PFSK-1 (cell line): ENCODE results near the gene BCAS4.

ENCODE experiments used
- FOXP2 ChIP-seq: optimal IDR thresholded peaks from 2 replicates; pipeline ENCODE3; 2011; ENCODE audit warnings: borderline replicate concordance, control low read depth, inconsistent platforms; ENCODE audit not compliant: insufficient read depth; ENCODE audit errors: extremely low read length, extremely low read depth
- POLR2AphosphoS5 ChIP-seq: IDR thresholded peaks from 2 replicates; pipeline ENCODE4 v1.6.1; 2012; ENCODE audit warnings: low read depth, mild to moderate bottlenecking, control low read depth, low read length, moderate library complexity
- REST ChIP-seq, 2 experiments: IDR thresholded peaks; 2 replicates each; pipeline versions ENCODE4 v1.6.1 to v1.8.0; 2011 to 2012; ENCODE audit warnings: low read depth in 2 of 2, low read length in 2 of 2, control low read depth in 1 of 2, inconsistent platforms in 1 of 2, mild to moderate bottlenecking in 1 of 2, moderate library complexity in 1 of 2; ENCODE audit not compliant: insufficient read depth in 1 of 2
- SIN3A ChIP-seq: IDR thresholded peaks from 2 replicates; pipeline ENCODE4 v1.6.1; 2012; ENCODE audit warnings: mild to moderate bottlenecking, low read length, moderate library complexity, borderline replicate concordance; ENCODE audit not compliant: insufficient read depth
- TAF1 ChIP-seq: IDR thresholded peaks from 2 replicates; pipeline ENCODE4 v1.6.1; 2012; ENCODE audit warnings: low read length, control low read depth, borderline replicate concordance; ENCODE audit not compliant: insufficient read depth

Gene BCAS4

GRCh38 chr20:50837532-50838321 is 42.9 kb downstream of the BCAS4 start:
- TF ChIP-seq FOXP2 (no peak), SIN3A (no peak), REST (IDR thresholded peaks at IDR 0.05; ENCODE audit: insufficient read depth in 1 of 2, low read depth in 2 of 2, low read length in 2 of 2) (no peak), TAF1 (no peak), POLR2AphosphoS5 (no peak)

GRCh38 chr20:50838322-50838625 is 43.4 kb downstream of the BCAS4 start:
- TF ChIP-seq POLR2AphosphoS5, result no peak
- TF ChIP-seq TAF1, result no peak
- TF ChIP-seq SIN3A, result no peak
- TF ChIP-seq FOXP2, result no peak
- no peak for TF ChIP-seq REST (IDR thresholded peaks at IDR 0.05; ENCODE audit: insufficient read depth in 1 of 2, low read depth in 2 of 2, low read length in 2 of 2)

DNA sequence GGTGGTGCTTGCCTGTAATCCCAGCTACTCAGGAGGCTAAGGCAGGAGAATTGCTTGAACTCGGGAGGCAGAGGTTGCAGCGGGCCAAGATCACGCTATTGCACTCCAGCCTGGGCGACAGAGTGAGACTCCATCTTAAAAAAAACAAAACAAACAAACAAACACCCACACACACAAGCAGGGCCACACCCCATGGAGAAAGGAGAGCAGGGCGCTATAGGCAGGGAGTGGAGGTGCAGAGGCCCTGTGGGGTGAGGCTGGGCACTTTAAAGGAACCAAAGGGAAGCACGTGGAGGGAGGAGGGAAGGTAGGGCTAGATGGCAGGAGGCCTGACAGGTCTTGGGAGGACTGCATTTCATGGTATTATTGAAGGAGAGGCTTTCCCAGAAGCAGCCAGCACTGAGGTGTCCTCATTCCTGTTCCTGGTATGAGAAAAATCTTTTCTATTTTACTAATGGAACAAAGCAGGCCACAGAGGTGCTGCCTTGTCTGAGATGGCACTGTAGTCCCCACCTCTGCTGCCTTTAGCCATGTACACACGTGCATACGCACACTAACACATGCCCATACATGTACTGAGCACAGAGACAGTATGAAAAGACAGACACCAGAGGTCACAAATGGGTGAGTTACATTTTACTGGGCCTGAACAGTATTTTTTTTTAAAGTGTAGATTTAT is 44.0 kb downstream of the BCAS4 start:
- no peak for TF ChIP-seq FOXP2
- no peak for TF ChIP-seq TAF1
- TF ChIP-seq POLR2AphosphoS5, result no peak
- no peak for TF ChIP-seq REST (IDR thresholded peaks at IDR 0.05; ENCODE audit: insufficient read depth in 1 of 2, low read depth in 2 of 2, low read length in 2 of 2)
- TF ChIP-seq SIN3A, result no peak

DNA sequence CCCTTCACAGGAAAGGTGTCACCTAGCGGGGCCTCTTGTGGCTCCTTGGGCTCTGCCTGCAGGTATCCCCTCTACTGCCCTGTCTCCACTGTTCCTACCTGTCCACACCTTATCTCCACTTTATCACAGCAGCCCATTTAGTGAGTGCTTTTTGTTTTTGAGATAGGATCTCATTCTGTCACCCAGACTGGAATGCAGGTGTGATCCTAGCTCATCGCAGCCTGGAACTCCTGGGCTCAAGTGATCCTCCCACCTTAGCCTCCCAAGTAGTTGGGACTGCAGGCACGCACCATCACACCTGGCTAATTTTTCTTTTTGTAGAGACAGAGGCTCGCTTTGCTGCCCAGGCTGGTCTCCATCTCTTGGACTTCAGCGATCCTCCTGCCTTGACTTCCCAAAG is 48.0 kb downstream of the BCAS4 start:
- TF ChIP-seq TAF1 (no peak), FOXP2 (no peak), REST (IDR thresholded peaks at IDR 0.05; ENCODE audit: insufficient read depth in 1 of 2, low read depth in 2 of 2, low read length in 2 of 2) (no peak)
